ENCODE measurements around the gene HOXB8.

- TF ChIP-seq, protein P1, sequence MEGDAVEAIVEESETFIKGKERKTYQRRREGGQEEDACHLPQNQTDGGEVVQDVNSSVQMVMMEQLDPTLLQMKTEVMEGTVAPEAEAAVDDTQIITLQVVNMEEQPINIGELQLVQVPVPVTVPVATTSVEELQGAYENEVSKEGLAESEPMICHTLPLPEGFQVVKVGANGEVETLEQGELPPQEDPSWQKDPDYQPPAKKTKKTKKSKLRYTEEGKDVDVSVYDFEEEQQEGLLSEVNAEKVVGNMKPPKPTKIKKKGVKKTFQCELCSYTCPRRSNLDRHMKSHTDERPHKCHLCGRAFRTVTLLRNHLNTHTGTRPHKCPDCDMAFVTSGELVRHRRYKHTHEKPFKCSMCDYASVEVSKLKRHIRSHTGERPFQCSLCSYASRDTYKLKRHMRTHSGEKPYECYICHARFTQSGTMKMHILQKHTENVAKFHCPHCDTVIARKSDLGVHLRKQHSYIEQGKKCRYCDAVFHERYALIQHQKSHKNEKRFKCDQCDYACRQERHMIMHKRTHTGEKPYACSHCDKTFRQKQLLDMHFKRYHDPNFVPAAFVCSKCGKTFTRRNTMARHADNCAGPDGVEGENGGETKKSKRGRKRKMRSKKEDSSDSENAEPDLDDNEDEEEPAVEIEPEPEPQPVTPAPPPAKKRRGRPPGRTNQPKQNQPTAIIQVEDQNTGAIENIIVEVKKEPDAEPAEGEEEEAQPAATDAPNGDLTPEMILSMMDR (conservative IDR thresholded peaks at IDR 0.05; ENCODE audit: low read depth, low read length) = no peak
- TF ChIP-seq EZH2phosphoT487 (IDR thresholded peaks at IDR 0.05; ENCODE audit: borderline replicate concordance, low read length) (no peak), EZH2 (IDR thresholded peaks at IDR 0.05; ENCODE audit: low read length, unreplicated experiment) (peak; percentile 95)
These were observed at the start of gene HOXB8 for GRCh38 chr17:48615047-48615962.

Data from PC-3 (cell line).